SK-MEL-5 (cell line): ENCODE results near the gene CELF1. TPM values are rescaled to one million over a fixed set of nuclear protein-coding genes. Genes with fewer than 3 reads are reported as not detected.

Experiments
- DNase-seq: peaks from one replicate; pipeline ENCODE4 v3.0.0-alpha.2; 2016; ENCODE audit warnings: low read depth, low spot score
- in situ Hi-C: cut with HindIII; loops from 2 replicates; pipeline ENCODE4 v1.10.0; 2016; ENCODE audit warnings: low sequenced_read_pairs, high pct_unique_total_duplicates, low pct_unique_long_range_greater_than_20kb
- polyA plus RNA-seq, 2 experiments: library from polyadenylated mRNA; depleted of rRNA; stranded (reverse); fragments of >200 nt; gene quantifications; 2 replicates each; pipeline ENCODE4 v1.2.3, GENCODE V29; 2015
- total RNA-seq: library from RNA; depleted of rRNA; stranded (reverse); fragments of >200 nt; shearing (Covaris generic); gene quantifications from 2 replicates; pipeline ENCODE4 v1.2.3, GENCODE V29; 2014; rRNA removed

Gene CELF1
- 86.7 and 95.1 TPM in 2 replicates for total RNA-seq
- 74.5 and 104 TPM in 2 replicates for polyA plus RNA-seq (2015; cell fraction: cytosol; rRNA removed)
- polyA plus RNA-seq (2015; cell fraction: nucleus; rRNA removed), result 223 and 239 TPM in 2 replicates

- in situ Hi-C loops, result no loop called here
- peak; percentile 92 for DNase-seq
Observed at GRCh38 chr11:47552566-47553405, at the start of gene CELF1. Gene CELF1, minus strand, starts transcription at chr11:47553132. Its CDS starts 53,609 bp downstream, at chr11:47499523.

GRCh38 chr11:47599902-47600301, 47.0 kb upstream of the CELF1 start:
- in situ Hi-C loops, result no loop called here
- no peak for DNase-seq

- DNase-seq, result no peak
- in situ Hi-C loops, result no loop called here
Observed at GRCh38 chr11:47595967-47596366, 43.0 kb upstream of the CELF1 start.

- no peak for DNase-seq
- in situ Hi-C loops, result no loop called here
Observed at GRCh38 chr11:47595029-47595428, 42.1 kb upstream of the CELF1 start.

GRCh38 chr11:47593934-47594855, 41.3 kb upstream of the CELF1 start, which contains the start of gene C1QTNF4:
Gene C1QTNF4, minus strand, starts transcription at chr11:47594411. Its CDS starts 3,601 bp downstream, at chr11:47590810.
- no peak for DNase-seq
- in situ Hi-C loops, result no loop called here

GRCh38 chr11:47593492-47593933, 40.6 kb upstream of the CELF1 start:
- in situ Hi-C loops, result no loop called here
- no peak for DNase-seq

GRCh38 chr11:47592970-47593369, 40.0 kb upstream of the CELF1 start:
- no peak for DNase-seq
- in situ Hi-C loops, result no loop called here

GRCh38 chr11:47592251-47592650, 39.3 kb upstream of the CELF1 start:
- in situ Hi-C loops, result no loop called here
- no peak for DNase-seq

- in situ Hi-C loops, result no loop called here
- no peak for DNase-seq
Observed at GRCh38 chr11:47591764-47592163, 38.8 kb upstream of the CELF1 start.

- no peak for DNase-seq
- in situ Hi-C loops, result no loop called here
Observed at GRCh38 chr11:47589977-47590861, 37.3 kb upstream of the CELF1 start.

- in situ Hi-C loops, result no loop called here
- no peak for DNase-seq
Observed at GRCh38 chr11:47589584-47589976, 36.6 kb upstream of the CELF1 start.

- in situ Hi-C loops, result no loop called here
- DNase-seq, result no peak
Observed at GRCh38 chr11:47589118-47589517, 36.2 kb upstream of the CELF1 start.

- in situ Hi-C loops, result no loop called here
- no peak for DNase-seq
Observed at GRCh38 chr11:47587723-47588326, 34.9 kb upstream of the CELF1 start.

- in situ Hi-C loops, result no loop called here
- peak; percentile 93 for DNase-seq
Observed at GRCh38 chr11:47587039-47587716, 34.2 kb upstream of the CELF1 start.

- DNase-seq, result no peak
Observed at GRCh38 chr11:47586098-47586855, 33.3 kb upstream of the CELF1 start, which contains the start of gene FAM180B. Gene FAM180B, plus strand, starts transcription at chr11:47586678. Its CDS starts 91 bp downstream, at chr11:47586769.

GRCh38 chr11:47583844-47584243, 30.9 kb upstream of the CELF1 start:
- no peak for DNase-seq
- in situ Hi-C loops, result no loop called here

More at GRCh38 chr11:47586098-47586855, 33.3 kb upstream of the CELF1 start, which contains the start of gene FAM180B:
- in situ Hi-C loops, result no loop called here
